Adipose tissue (tissue), 3 donors: ENCODE data around the gene CD7. TPM values are rescaled to one million over a fixed set of nuclear protein-coding genes. Genes with fewer than 3 reads are reported as not detected.
"Not testable (repeated sequence)": the region's sequence is repeated elsewhere in the genome, so short reads cannot be mapped to it uniquely, and the experiment has no call there.

ENCODE experiments used
- H3K27ac ChIP-seq: one replicate; pipeline ENCODE4 v1.5.1; 2013; ENCODE audit warnings: low read depth, low read length
- WGBS, 3 donors: extraction: QIAGEN DNeasy Blood & Tissue Kit; methylation state at CpG; one replicate each; pipeline ENCODE4 v1.1.7; 2013; 5-methylcytosine and 5-hydroxymethylcytosine counted together
- polyA plus RNA-seq, 3 donors: library from polyadenylated mRNA; stranded (reverse); fragments of 200-250 nt; gene quantifications; one replicate each; pipeline ENCODE4 v1.2.3, GENCODE V29; 2013
- donor health status: healthy with polysubstance abuse.
- donor health status: Bipolar disorder and iron deficiency.
- donor health status: healthy.

The CD7 gene
- polyA plus RNA-seq, 3 donors: 1.6 to 4.7 (median 1.6) TPM

GRCh38 chr17:82348866-82349265, 31.5 kb upstream of the CD7 start:
- no peak overlapping the region for H3K27ac ChIP-seq
- 58 to 61% (median 59%) methylated on average over 11 of the region's 11 CpGs for WGBS, 3 donors

GRCh38 chr17:82348434-82348833, 31.0 kb upstream of the CD7 start:
- no peak overlapping the region for H3K27ac ChIP-seq
- whole genome bisulfite sequencing, 3 donors: 60 to 81% (median 76%) methylated on average over 9 of the region's 9 CpGs

GRCh38 chr17:82347994-82348393, 30.6 kb upstream of the CD7 start:
- H3K27ac ChIP-seq: not testable (repeated sequence)
- WGBS, 3 donors: 85 to 92% (median 89%) methylated on average over 11 of the region's 11 CpGs

GRCh38 chr17:82346342-82347300, 29.2 kb upstream of the CD7 start:
- 51 to 77% (median 54%) methylated on average over 28 of the region's 28 CpGs for WGBS, 3 donors
- H3K27ac ChIP-seq: no peak overlapping the region

GRCh38 chr17:82345151-82345976, 28.0 kb upstream of the CD7 start:
- WGBS, 3 donors: 84 to 88% (median 87%) methylated on average over 42 of the region's 42 CpGs
- no peak overlapping the region for H3K27ac ChIP-seq

GRCh38 chr17:82344175-82344907, 26.9 kb upstream of the CD7 start:
- WGBS, 3 donors: 75 to 89% (median 85%) methylated on average over 24 of the region's 24 CpGs
- H3K27ac ChIP-seq: no peak overlapping the region

- WGBS, 3 donors: 92 to 97% (median 96%) methylated on average over 5 of the region's 5 CpGs
- H3K27ac ChIP-seq: no peak overlapping the region
Observed at GRCh38 chr17:82343560-82343959, 26.2 kb upstream of the CD7 start.

GRCh38 chr17:82342361-82343079, 25.1 kb upstream of the CD7 start:
- WGBS, 3 donors: 69 to 75% (median 72%) methylated on average over 28 of the region's 28 CpGs
- H3K27ac ChIP-seq: no peak overlapping the region

- WGBS, 3 donors: 54 to 56% (median 54%) methylated on average over 8 to 10 of the region's 10 CpGs
- H3K27ac ChIP-seq: no peak overlapping the region
Observed at GRCh38 chr17:82339634-82340580, 22.5 kb upstream of the CD7 start.

- WGBS, 3 donors: 33 to 49% (median 42%) methylated on average over 29 of the region's 29 CpGs
- H3K27ac ChIP-seq: no peak overlapping the region
Observed at GRCh38 chr17:82338858-82339633, 21.6 kb upstream of the CD7 start.

- H3K27ac ChIP-seq: no peak overlapping the region
- WGBS, 3 donors: 14 to 35% (median 16%) methylated on average over 16 of the region's 16 CpGs
Observed at GRCh38 chr17:82334622-82335394, 17.4 kb upstream of the CD7 start.

- no peak overlapping the region for H3K27ac ChIP-seq
- 42 to 78% (median 42%) methylated on average over 23 to 25 of the region's 25 CpGs for WGBS, 3 donors
Observed at GRCh38 chr17:82334204-82334621, 16.8 kb upstream of the CD7 start.

GRCh38 chr17:82333279-82334171, 16.1 kb upstream of the CD7 start, which contains the start of gene SECTM1:
SECTM1 (minus strand) TSS chr17:82333766; CDS start chr17:82327240, 6,526 bp downstream.
- H3K27ac ChIP-seq: no peak within 1 kb of the TSS
- 1 to 6% (median 2%) methylated on average over 62 to 90 of the region's 90 CpGs for WGBS, 3 donors

- 12 to 21% (median 14%) methylated on average over 21 to 32 of the region's 32 CpGs for WGBS, 3 donors
- no peak overlapping the region for H3K27ac ChIP-seq
Observed at GRCh38 chr17:82332669-82333278, 15.4 kb upstream of the CD7 start.
